ENCODE data around the gene CUTA.

DNA sequence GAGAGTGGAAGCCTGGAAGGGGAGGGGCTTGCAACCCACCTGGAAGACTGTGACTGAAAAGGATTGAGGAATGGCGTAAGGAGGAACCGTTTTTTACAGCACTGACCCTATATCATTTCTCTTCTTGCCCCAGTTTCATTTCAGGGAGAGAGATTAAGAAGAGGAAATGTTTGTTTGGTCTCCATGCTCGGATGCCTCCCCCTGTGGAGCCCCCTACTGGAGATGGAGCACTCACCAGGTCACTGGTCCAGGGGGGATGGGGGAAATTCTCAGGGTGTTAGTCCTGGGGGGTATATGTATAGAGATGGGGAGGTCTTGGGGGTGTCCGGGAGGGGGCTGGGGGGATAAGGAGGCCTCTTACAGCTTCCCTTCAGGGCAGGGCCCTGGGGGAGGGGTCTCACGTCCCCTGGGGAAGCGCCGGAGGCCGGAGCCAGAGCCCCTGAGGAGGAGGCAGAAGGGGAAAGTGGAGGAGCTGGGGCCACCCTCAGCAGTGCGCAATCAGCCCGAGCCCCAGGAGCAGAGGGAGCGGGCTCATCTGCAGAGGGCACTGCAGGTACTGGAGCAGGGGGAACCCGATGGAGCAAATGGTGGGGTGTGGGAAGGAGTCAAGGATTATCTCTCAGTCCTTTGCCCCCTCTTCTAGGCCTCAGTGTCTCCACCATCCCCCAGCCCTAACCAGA lies 3.2 kb downstream of the CUTA start:
- TF ChIP-seq EZH2phosphoT487 (IDR thresholded peaks at IDR 0.05; ENCODE audit: insufficient read depth, low read depth), result no peak
- no peak for TF ChIP-seq EZH2 (IDR thresholded peaks at IDR 0.05; ENCODE audit: insufficient read depth, poor library complexity, severe bottlenecking)

All from GM23248 (cell line).